ENCODE measurements around the gene PTPRC. TPM values are rescaled to one million over a fixed set of nuclear protein-coding genes. Genes with fewer than 3 reads are reported as not detected.

Gene PTPRC
- polyA plus RNA-seq, 1 donor from 2014 or later: 744 TPM

GRCh38 chr1:198741744-198742143 is 102.9 kb downstream of the PTPRC start:
- no peaks in the 10 kb centered on the region for H3K27me3 Mint-ChIP-seq
- peaks cover 8% of the 10 kb centered on the region for H3K36me3 Mint-ChIP-seq
- no peak overlapping the region for H3K4me3 Mint-ChIP-seq
- peaks cover 4 to 5% (median 4%) of the 10 kb centered on the region in 3 donors for H3K4me1 Mint-ChIP-seq
- H3K27ac Mint-ChIP-seq: no peak overlapping the region
- peaks cover 0 to 3% (median 0%) of the 10 kb centered on the region in 3 donors for H3K9me3 Mint-ChIP-seq

- no peaks in the 10 kb centered on the region for H3K27me3 Mint-ChIP-seq
- H3K36me3 Mint-ChIP-seq: peaks cover 8% of the 10 kb centered on the region
- no peak overlapping the region for H3K4me3 Mint-ChIP-seq
- H3K9me3 Mint-ChIP-seq: no peaks in the 10 kb centered on the region
- peaks cover 0 to 1% (median 0%) of the 10 kb centered on the region in 3 donors for H3K4me1 Mint-ChIP-seq
- H3K27ac Mint-ChIP-seq: no peak overlapping the region
Observed at GRCh38 chr1:198747127-198747526, 108.3 kb downstream of the PTPRC start.

GRCh38 chr1:198749279-198749678 is 110.4 kb downstream of the PTPRC start:
- Mint-ChIP-seq H3K27ac (no peak overlapping the region), H3K4me3 (no peak overlapping the region), H3K9me3 (no peaks in the 10 kb centered on the region), H3K4me1 (peaks cover 0 to 1% (median 0%) of the 10 kb centered on the region in 3 donors), H3K27me3 (no peaks in the 10 kb centered on the region), H3K36me3 (peaks cover 3% of the 10 kb centered on the region)

- no peaks in the 10 kb centered on the region for H3K9me3 Mint-ChIP-seq
- peaks cover 4% of the 10 kb centered on the region for H3K36me3 Mint-ChIP-seq
- peaks cover 0 to 4% (median 1%) of the 10 kb centered on the region in 3 donors for H3K4me1 Mint-ChIP-seq
- no peak overlapping the region for H3K4me3 Mint-ChIP-seq
- no peaks in the 10 kb centered on the region for H3K27me3 Mint-ChIP-seq
- peak overlapping the region in 1 of 3 donors; percentile 62 for H3K27ac Mint-ChIP-seq
Observed at GRCh38 chr1:198750081-198750480, 111.2 kb downstream of the PTPRC start.

GRCh38 chr1:198751741-198752140 is 112.9 kb downstream of the PTPRC start:
- peaks cover 4 to 16% (median 5%) of the 10 kb centered on the region in 3 donors for H3K4me1 Mint-ChIP-seq
- H3K4me3 Mint-ChIP-seq: no peak overlapping the region
- no peaks in the 10 kb centered on the region for H3K27me3 Mint-ChIP-seq
- H3K9me3 Mint-ChIP-seq: no peaks in the 10 kb centered on the region
- peaks cover 4% of the 10 kb centered on the region for H3K36me3 Mint-ChIP-seq
- peak overlapping the region; percentile 35 to 43 (median 39) for H3K27ac Mint-ChIP-seq

- Mint-ChIP-seq H3K4me3 (peak overlapping the region in 1 of 4 donors; percentile 45), H3K27ac (peak overlapping the region in 1 of 3 donors; percentile 84), H3K27me3 (no peaks in the 10 kb centered on the region), H3K4me1 (peaks cover 4 to 19% (median 5%) of the 10 kb centered on the region in 3 donors), H3K36me3 (peaks cover 4% of the 10 kb centered on the region), H3K9me3 (no peaks in the 10 kb centered on the region)
Observed at GRCh38 chr1:198754670-198755069, 115.8 kb downstream of the PTPRC start.

- H3K9me3 Mint-ChIP-seq: no peaks in the 10 kb centered on the region
- H3K27ac Mint-ChIP-seq: peak overlapping the region in 2 of 3 donors; percentile 43 to 51
- H3K36me3 Mint-ChIP-seq: peaks cover 2% of the 10 kb centered on the region
- no peak overlapping the region for H3K4me3 Mint-ChIP-seq
- H3K4me1 Mint-ChIP-seq: peaks cover 7 to 22% (median 11%) of the 10 kb centered on the region in 3 donors
- H3K27me3 Mint-ChIP-seq: no peaks in the 10 kb centered on the region
Observed at GRCh38 chr1:198755715-198756114, 116.9 kb downstream of the PTPRC start.

- Mint-ChIP-seq H3K27ac (peak overlapping the region in 1 of 3 donors; percentile 51), H3K4me1 (peaks cover 12 to 30% (median 17%) of the 10 kb centered on the region in 3 donors), H3K27me3 (no peaks in the 10 kb centered on the region), H3K36me3 (peaks cover 2% of the 10 kb centered on the region), H3K4me3 (no peak overlapping the region), H3K9me3 (no peaks in the 10 kb centered on the region)
Observed at GRCh38 chr1:198756470-198756869, 117.6 kb downstream of the PTPRC start.

GRCh38 chr1:198761859-198762616 is 123.2 kb downstream of the PTPRC start:
- peak overlapping the region in 1 of 4 donors; percentile 4 for H3K4me3 Mint-ChIP-seq
- no peaks in the 10 kb centered on the region for H3K27me3 Mint-ChIP-seq
- peak overlapping the region; percentile 1 to 73 (median 33) for H3K27ac Mint-ChIP-seq
- no peaks in the 10 kb centered on the region for H3K36me3 Mint-ChIP-seq
- peaks cover 13 to 34% (median 31%) of the 10 kb centered on the region in 3 donors for H3K4me1 Mint-ChIP-seq
- H3K9me3 Mint-ChIP-seq: no peaks in the 10 kb centered on the region

GRCh38 chr1:198763298-198763714 is 124.5 kb downstream of the PTPRC start:
- H3K4me1 Mint-ChIP-seq: peaks cover 13 to 34% (median 31%) of the 10 kb centered on the region in 3 donors
- H3K9me3 Mint-ChIP-seq: no peaks in the 10 kb centered on the region
- no peak overlapping the region for H3K4me3 Mint-ChIP-seq
- H3K27ac Mint-ChIP-seq: peak overlapping the region in 1 of 3 donors; percentile 60
- no peaks in the 10 kb centered on the region for H3K27me3 Mint-ChIP-seq
- H3K36me3 Mint-ChIP-seq: no peaks in the 10 kb centered on the region

GRCh38 chr1:198764748-198765147 is 125.9 kb downstream of the PTPRC start:
- H3K36me3 Mint-ChIP-seq: peaks cover 1% of the 10 kb centered on the region
- H3K4me1 Mint-ChIP-seq: peaks cover 13 to 33% (median 27%) of the 10 kb centered on the region in 3 donors
- H3K9me3 Mint-ChIP-seq: no peaks in the 10 kb centered on the region
- no peaks in the 10 kb centered on the region for H3K27me3 Mint-ChIP-seq
- peak overlapping the region in 1 of 4 donors; percentile 6 for H3K4me3 Mint-ChIP-seq
- H3K27ac Mint-ChIP-seq: no peak overlapping the region

GRCh38 chr1:198765416-198765815 is 126.6 kb downstream of the PTPRC start:
- Mint-ChIP-seq H3K4me3 (no peak overlapping the region), H3K27me3 (peaks cover 2% of the 10 kb centered on the region), H3K4me1 (peaks cover 10 to 29% (median 25%) of the 10 kb centered on the region in 3 donors), H3K9me3 (no peaks in the 10 kb centered on the region), H3K27ac (no peak overlapping the region), H3K36me3 (peaks cover 1% of the 10 kb centered on the region)

GRCh38 chr1:198771563-198772153 is 132.8 kb downstream of the PTPRC start:
- Mint-ChIP-seq H3K4me3 (no peak overlapping the region), H3K4me1 (no peaks in the 10 kb centered on the region), H3K36me3 (peaks cover 1% of the 10 kb centered on the region), H3K27ac (peak overlapping the region in 1 of 3 donors; percentile 25), H3K9me3 (no peaks in the 10 kb centered on the region), H3K27me3 (peaks cover 4% of the 10 kb centered on the region)

- Mint-ChIP-seq H3K36me3 (peaks cover 1% of the 10 kb centered on the region), H3K4me3 (no peak overlapping the region), H3K27me3 (peaks cover 4% of the 10 kb centered on the region), H3K27ac (no peak overlapping the region), H3K9me3 (no peaks in the 10 kb centered on the region), H3K4me1 (no peaks in the 10 kb centered on the region)
Observed at GRCh38 chr1:198772626-198773025, 133.8 kb downstream of the PTPRC start.

GRCh38 chr1:198773030-198773429 is 134.2 kb downstream of the PTPRC start:
- H3K4me1 Mint-ChIP-seq: no peaks in the 10 kb centered on the region
- H3K36me3 Mint-ChIP-seq: peaks cover 1% of the 10 kb centered on the region
- no peak overlapping the region for H3K27ac Mint-ChIP-seq
- no peak overlapping the region for H3K4me3 Mint-ChIP-seq
- no peaks in the 10 kb centered on the region for H3K9me3 Mint-ChIP-seq
- peaks cover 4% of the 10 kb centered on the region for H3K27me3 Mint-ChIP-seq
